Karpas-422 (cell line): Measurements from ENCODE around the gene BGLAP. TPM values are rescaled to one million over a fixed set of nuclear protein-coding genes. Genes with fewer than 3 reads are reported as not detected.

Experiments used
- DNase-seq: peaks from one replicate; pipeline ENCODE4 v3.0.0-alpha.2; 2015
- H2AFZ ChIP-seq: fragments of 200-600 bp; sonication (generic); 2 replicates; pipeline ENCODE4 v1.6.1; 2014; ENCODE audit warnings: antibody characterized with exemption, low read length, mixed read lengths
- H3K27ac ChIP-seq: fragments of 200-600 bp; sonication (generic); 2 replicates; pipeline ENCODE4 v1.5.1; 2014; ENCODE audit warnings: mild to moderate bottlenecking, low read length, moderate library complexity
- H3K27me3 ChIP-seq: fragments of 200-600 bp; sonication (generic); 2 replicates; pipeline ENCODE4 v1.6.1; 2014; ENCODE audit warnings: low read length, mixed read lengths
- H3K36me3 ChIP-seq: fragments of 200-600 bp; sonication (generic); 2 replicates; pipeline ENCODE4 v1.6.1; 2014; ENCODE audit warnings: low read length, mixed read lengths; ENCODE audit not compliant: insufficient read depth
- H3K4me1 ChIP-seq: fragments of 200-600 bp; sonication (generic); 2 replicates; pipeline ENCODE4 v1.6.1; 2014; ENCODE audit warnings: mild to moderate bottlenecking, low read length, mixed read lengths
- H3K4me2 ChIP-seq: fragments of 200-600 bp; sonication (generic); 2 replicates; pipeline ENCODE4 v1.6.1; 2014; ENCODE audit warnings: low read length, low read depth, mild to moderate bottlenecking; ENCODE audit not compliant: poor library complexity, severe bottlenecking
- H3K4me3 ChIP-seq: fragments of 200-600 bp; sonication (generic); 2 replicates; pipeline ENCODE4 v1.5.1; 2014; ENCODE audit warnings: mild to moderate bottlenecking, antibody characterized with exemption, low read length, mixed read lengths
- H3K79me2 ChIP-seq: fragments of 200-600 bp; sonication (generic); 2 replicates; pipeline ENCODE4 v1.6.1; 2014; ENCODE audit warnings: mild to moderate bottlenecking, low read length, mixed read lengths
- H3K9ac ChIP-seq: fragments of 200-600 bp; sonication (generic); 2 replicates; pipeline ENCODE4 v1.6.0; 2014; ENCODE audit warnings: low read length
- H3K9me2 ChIP-seq: fragments of 200-600 bp; sonication (generic), shearing (Covaris generic); replicated peaks from 2 replicates; pipeline ENCODE4 v1.6.0; 2014; ENCODE audit warnings: mild to moderate bottlenecking, low read length, moderate library complexity; ENCODE audit not compliant: insufficient read depth
- H3K9me3 ChIP-seq: fragments of 300-700, 200-600 bp; sonication (generic); 2 replicates; pipeline ENCODE4 v1.6.1; 2014; ENCODE audit warnings: low read length, mixed read lengths
- H4K20me1 ChIP-seq: fragments of 200-600 bp; sonication (generic); 2 replicates; pipeline ENCODE4 v1.6.1; 2014; ENCODE audit warnings: mild to moderate bottlenecking, antibody characterized with exemption, low read length, low read depth; ENCODE audit not compliant: insufficient read depth
- total RNA-seq: library from RNA; depleted of rRNA; stranded (reverse); fragments of >200 nt; shearing (Covaris generic); gene quantifications from 2 replicates; pipeline ENCODE4 v1.2.3, GENCODE V29; 2014; ENCODE audit warnings: low replicate concordance

BGLAP gene
- total RNA-seq, 1 experiment from 2014 or later: 0.48 TPM

DNA sequence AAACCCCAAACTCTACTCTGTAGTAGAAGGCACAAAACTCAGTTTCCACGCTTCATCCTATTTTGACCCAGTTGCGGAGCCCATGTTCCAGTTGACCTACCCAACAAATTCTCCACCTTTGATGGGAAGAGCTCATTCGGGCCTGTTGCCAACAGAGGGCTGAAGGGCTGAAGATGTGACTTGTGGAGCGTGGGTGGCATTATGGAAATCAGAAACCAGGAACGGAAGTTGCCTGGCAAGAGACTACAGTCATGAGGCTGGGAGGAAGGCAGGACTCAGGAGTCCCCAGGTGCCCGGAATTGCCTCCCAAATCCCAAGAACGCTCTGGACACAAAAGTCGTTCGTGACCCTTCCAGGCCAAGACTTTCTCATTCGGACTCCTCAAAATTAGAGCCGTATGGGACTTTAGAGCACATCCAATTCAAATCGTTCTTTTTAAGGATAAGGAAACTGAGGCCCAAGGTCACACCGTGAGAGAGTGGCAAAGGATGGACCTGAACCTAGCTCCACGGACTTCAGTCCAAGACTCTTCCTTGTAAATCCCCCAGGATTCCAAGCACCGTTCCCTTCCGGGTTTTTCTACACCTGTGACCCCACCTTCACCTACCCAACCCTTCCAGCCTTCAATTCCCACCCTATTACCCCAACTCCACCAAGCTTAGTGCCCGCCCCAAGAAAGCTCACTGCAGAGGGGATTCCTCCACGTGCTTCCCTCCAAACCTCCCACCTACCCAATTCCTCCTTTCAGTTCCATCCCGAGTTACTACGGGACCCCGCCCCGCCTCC is 39.9 kb downstream of the BGLAP start:
- Histone ChIP-seq H3K4me3 (peak overlapping the region; percentile 74), H4K20me1 (peaks cover 25% of the 10 kb centered on the region; the same call in 1 of the 2 replicates), H3K9me3 (no peaks in the 10 kb centered on the region), H3K9ac (peak overlapping the region; percentile 94), H3K27ac (peak overlapping the region; percentile 73), H3K36me3 (peaks cover 28% of the 10 kb centered on the region; the same call in 1 of the 2 replicates), H3K27me3 (no peaks in the 10 kb centered on the region), H3K4me1 (peaks cover 24% of the 10 kb centered on the region), H2AFZ (no peak overlapping the region), H3K4me2 (peak overlapping the region; percentile 70), H3K79me2 (peaks cover 63% of the 10 kb centered on the region), H3K9me2 (no peaks in the 10 kb centered on the region)
- DNase-seq: peak; percentile 79

DNA sequence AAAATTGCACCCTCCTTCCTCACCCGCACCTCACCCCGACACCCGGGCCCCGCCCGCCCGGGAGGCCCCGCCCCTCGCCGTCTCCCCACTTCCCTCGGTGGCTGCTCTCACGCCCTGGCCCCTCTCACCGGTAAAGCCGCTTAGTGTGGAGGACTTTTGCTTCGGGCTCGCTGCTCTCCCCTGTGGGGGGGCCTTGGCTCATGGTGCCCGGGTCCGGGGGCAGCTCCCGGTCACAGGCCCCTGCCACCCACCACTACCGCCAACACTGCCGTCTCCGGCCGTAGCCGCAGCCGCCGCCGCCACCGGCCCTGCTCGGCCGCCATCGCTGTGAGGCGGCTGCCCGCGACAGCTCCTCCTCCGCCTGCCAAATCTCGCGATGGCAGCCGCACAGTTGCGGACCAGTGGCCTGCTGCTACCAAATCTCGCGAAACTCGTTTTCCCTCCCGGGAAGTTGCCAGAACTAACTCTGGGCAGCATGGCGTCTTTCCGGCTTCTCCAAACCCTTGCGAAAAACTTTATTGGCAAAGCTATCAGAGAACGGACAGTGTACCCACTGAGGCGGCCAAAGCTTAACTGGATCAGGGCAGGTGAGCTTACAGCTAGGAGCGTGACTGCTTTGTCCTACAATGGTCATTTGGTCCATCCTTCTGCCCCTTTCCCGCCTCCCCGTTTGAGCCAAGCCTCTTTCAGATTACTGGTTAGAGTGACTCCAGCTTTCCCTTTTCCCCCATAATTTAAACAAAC is 40.7 kb downstream of the BGLAP start, which contains the start of gene SMG5:
SMG5 (minus strand) TSS at position 347 of the 744 bp plus-strand sequence; CDS start at position 202, 145 bp downstream.
- DNase-seq: peak; percentile 99
- Histone ChIP-seq H3K9me2 (no peaks in the 10 kb centered on the region), H3K36me3 (peaks cover 24% of the 10 kb centered on the region; the same call in 1 of the 2 replicates), H3K4me3 (peak within 1 kb of the TSS; percentile 74), H3K4me1 (peaks cover 24% of the 10 kb centered on the region), H2AFZ (peak within 1 kb of the TSS; percentile 64; the same call in 1 of the 2 replicates), H3K4me2 (peak within 1 kb of the TSS; percentile 70), H3K9me3 (no peaks in the 10 kb centered on the region), H3K27ac (peak within 1 kb of the TSS; percentile 73), H3K79me2 (peaks cover 63% of the 10 kb centered on the region), H3K27me3 (no peaks in the 10 kb centered on the region), H4K20me1 (peaks cover 25% of the 10 kb centered on the region; the same call in 1 of the 2 replicates), H3K9ac (peak within 1 kb of the TSS; percentile 94)

DNA sequence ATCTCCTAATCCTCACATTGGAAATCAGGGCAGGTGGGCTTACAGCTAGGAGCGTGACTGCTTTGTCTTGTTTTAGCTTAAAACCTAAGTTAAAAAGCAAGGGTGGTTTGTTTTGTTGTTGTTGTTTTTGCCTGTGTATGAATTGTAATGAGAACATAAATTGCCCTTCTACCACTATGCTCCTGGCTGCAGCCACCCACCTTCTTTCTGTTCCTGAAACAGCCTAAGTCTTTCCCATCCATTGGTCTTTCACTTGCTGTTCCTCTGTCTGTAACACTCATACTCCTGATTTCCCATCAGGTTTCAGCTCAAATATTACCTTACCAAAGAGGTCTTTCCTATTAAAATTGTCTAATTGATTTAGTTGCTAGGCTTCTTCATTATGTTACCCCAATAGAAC is 41.5 kb downstream of the BGLAP start:
- Histone ChIP-seq H2AFZ (no peak overlapping the region), H3K4me1 (peaks cover 24% of the 10 kb centered on the region), H3K36me3 (peaks cover 16% of the 10 kb centered on the region; the same call in 1 of the 2 replicates), H3K9ac (peak overlapping the region; percentile 94), H3K79me2 (peaks cover 56% of the 10 kb centered on the region), H3K27ac (no peak overlapping the region), H3K9me3 (no peaks in the 10 kb centered on the region), H3K4me2 (peak overlapping the region; percentile 70), H3K27me3 (no peaks in the 10 kb centered on the region), H3K4me3 (peak overlapping the region; percentile 74), H4K20me1 (peaks cover 25% of the 10 kb centered on the region; the same call in 1 of the 2 replicates), H3K9me2 (no peaks in the 10 kb centered on the region)
- no peak for DNase-seq

DNA sequence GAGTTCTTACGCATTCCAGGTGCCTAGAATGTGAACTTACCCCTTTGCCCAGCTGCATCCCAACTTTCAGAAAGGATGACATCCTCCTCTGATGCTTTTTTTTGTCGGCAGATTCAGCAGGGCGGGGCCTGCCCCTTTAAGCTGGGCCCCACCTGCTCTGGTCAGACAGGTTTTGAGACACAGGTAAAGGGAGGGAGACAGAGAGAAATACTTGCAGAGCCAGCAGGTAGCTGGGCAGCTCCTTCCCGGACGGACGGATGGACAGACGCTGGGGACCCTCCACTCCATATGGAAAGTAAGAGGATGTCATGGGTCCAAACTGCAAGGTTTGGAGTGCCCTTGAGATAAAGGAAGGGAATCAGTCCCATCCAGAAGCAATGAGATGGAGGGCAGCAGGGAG is 42.1 kb downstream of the BGLAP start, which contains the start of gene TMEM79:
TMEM79 (plus strand) TSS at position 214 of the 400 bp plus-strand sequence. CDS start 902 bp downstream, outside the sequence.
- peak within 1 kb of the TSS; percentile 94 for H3K9ac ChIP-seq
- no peak within 1 kb of the TSS; the same call in 1 of the 2 replicates for H3K27ac ChIP-seq
- H3K4me1 ChIP-seq: peaks cover 24% of the 10 kb centered on the region
- no peaks in the 10 kb centered on the region for H3K27me3 ChIP-seq
- peak within 1 kb of the TSS; percentile 70 for H3K4me2 ChIP-seq
- peaks cover 50% of the 10 kb centered on the region for H3K79me2 ChIP-seq
- peak within 1 kb of the TSS; percentile 64; the same call in 1 of the 2 replicates for H2AFZ ChIP-seq
- H3K4me3 ChIP-seq: peak within 1 kb of the TSS; percentile 74
- no peaks in the 10 kb centered on the region for H3K9me3 ChIP-seq
- H4K20me1 ChIP-seq: peaks cover 25% of the 10 kb centered on the region; the same call in 1 of the 2 replicates
- H3K9me2 ChIP-seq: no peaks in the 10 kb centered on the region
- DNase-seq: no peak
- peaks cover 14% of the 10 kb centered on the region; the same call in 1 of the 2 replicates for H3K36me3 ChIP-seq

DNA sequence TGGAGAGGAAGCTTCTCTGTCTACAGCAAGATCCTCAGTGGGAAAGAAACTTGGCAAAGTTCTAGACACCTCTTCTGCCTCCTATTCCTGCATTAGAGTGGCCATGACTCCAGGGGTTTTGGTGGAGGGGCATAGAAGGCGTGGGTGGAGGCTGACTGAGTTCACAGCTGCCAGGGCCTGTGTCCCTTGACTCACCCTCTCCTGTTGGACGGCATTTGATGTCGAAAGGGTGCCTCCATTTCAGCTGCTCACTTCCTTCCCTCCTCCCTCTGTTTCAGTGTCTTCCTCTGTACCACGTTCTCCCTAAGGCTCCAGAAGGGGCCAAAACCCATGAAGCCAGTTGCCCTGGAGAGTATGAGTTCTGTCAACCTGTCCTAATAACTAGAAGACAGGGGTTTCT is 42.8 kb downstream of the BGLAP start:
- no peak overlapping the region for H3K4me2 ChIP-seq
- H4K20me1 ChIP-seq: peaks cover 20% of the 10 kb centered on the region; the same call in 1 of the 2 replicates
- no peaks in the 10 kb centered on the region for H3K9me2 ChIP-seq
- H3K36me3 ChIP-seq: peaks cover 11% of the 10 kb centered on the region; the same call in 1 of the 2 replicates
- no peak overlapping the region for H3K9ac ChIP-seq
- no peak overlapping the region for H3K4me3 ChIP-seq
- H3K4me1 ChIP-seq: peaks cover 24% of the 10 kb centered on the region
- H2AFZ ChIP-seq: no peak overlapping the region
- no peak overlapping the region for H3K27ac ChIP-seq
- H3K79me2 ChIP-seq: peaks cover 43% of the 10 kb centered on the region
- H3K27me3 ChIP-seq: no peaks in the 10 kb centered on the region
- no peaks in the 10 kb centered on the region for H3K9me3 ChIP-seq
- DNase-seq: no peak

DNA sequence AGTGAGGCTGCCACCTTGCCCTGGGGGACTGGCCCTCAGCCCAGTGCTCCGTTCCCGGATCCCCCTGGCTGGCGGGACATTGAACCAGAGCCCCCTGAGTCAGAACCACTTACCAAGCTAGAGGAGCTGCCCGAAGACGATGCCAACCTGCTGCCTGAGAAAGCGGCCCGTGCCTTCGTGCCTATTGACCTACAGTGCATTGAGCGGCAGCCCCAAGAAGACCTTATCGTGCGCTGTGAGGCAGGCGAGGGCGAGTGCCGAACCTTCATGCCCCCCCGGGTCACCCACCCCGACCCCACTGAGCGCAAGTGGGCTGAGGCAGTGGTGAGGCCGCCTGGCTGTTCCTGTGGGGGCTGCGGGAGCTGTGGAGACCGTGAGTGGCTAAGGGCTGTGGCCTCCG is 43.5 kb downstream of the BGLAP start:
- DNase-seq: no peak

DNA sequence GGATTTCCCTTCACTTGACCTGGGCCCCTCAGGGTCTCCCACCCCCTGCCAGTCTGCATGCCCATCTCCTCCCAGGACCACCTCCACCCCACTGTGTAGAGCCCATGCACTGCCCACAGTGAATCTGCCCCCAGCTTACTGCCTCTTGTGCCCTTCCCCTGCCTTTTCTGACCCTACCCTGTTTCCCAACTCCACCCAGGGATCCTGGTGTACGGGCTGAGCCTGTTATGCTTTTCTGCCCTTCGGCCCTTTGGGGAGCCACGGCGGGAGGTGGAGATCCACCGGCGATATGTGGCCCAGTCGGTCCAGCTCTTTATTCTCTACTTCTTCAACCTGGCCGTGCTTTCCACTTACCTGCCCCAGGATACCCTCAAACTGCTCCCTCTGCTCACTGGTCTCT is 44.1 kb downstream of the BGLAP start:
- Histone ChIP-seq H3K27me3 (no peaks in the 10 kb centered on the region), H3K36me3 (peaks cover 7% of the 10 kb centered on the region; the same call in 1 of the 2 replicates), H3K79me2 (peaks cover 30% of the 10 kb centered on the region), H3K4me3 (no peak overlapping the region), H3K4me2 (no peak overlapping the region), H3K9me2 (no peaks in the 10 kb centered on the region), H2AFZ (no peak overlapping the region), H3K4me1 (peaks cover 20% of the 10 kb centered on the region), H4K20me1 (peaks cover 7% of the 10 kb centered on the region; the same call in 1 of the 2 replicates), H3K27ac (no peak overlapping the region), H3K9me3 (no peaks in the 10 kb centered on the region), H3K9ac (no peak overlapping the region)
- DNase-seq: no peak

More for the DNA sequence above, 43.5 kb downstream of the BGLAP start:
- Histone ChIP-seq H2AFZ (no peak overlapping the region), H3K4me1 (peaks cover 22% of the 10 kb centered on the region), H3K4me3 (no peak overlapping the region), H3K9ac (no peak overlapping the region), H3K9me3 (no peaks in the 10 kb centered on the region), H3K79me2 (peaks cover 36% of the 10 kb centered on the region), H3K4me2 (no peak overlapping the region), H3K27ac (no peak overlapping the region), H4K20me1 (peaks cover 14% of the 10 kb centered on the region; the same call in 1 of the 2 replicates), H3K27me3 (no peaks in the 10 kb centered on the region), H3K36me3 (peaks cover 7% of the 10 kb centered on the region; the same call in 1 of the 2 replicates), H3K9me2 (no peaks in the 10 kb centered on the region)
